ENCODE results near the gene KATNBL1.

- no peak for TF ChIP-seq CTCF (IDR thresholded peaks at IDR 0.05 in 2 of 3, conservative IDR thresholded peaks at IDR 0.05 in 1 of 3; ENCODE audit: insufficient read depth in 2 of 3, low read depth in 1 of 3, low read length in 3 of 3)
- TF ChIP-seq POLR2AphosphoS2 (IDR thresholded peaks at IDR 0.05; ENCODE audit: low read length): no peak
- TF ChIP-seq POLR2AphosphoS5 (IDR thresholded peaks at IDR 0.05; ENCODE audit: control insufficient read depth, insufficient read depth, low read depth, low read length): no peak
- TF ChIP-seq DLX4 (CRISPR knock-in tag; IDR thresholded peaks at IDR 0.05): no peak
- no peak for TF ChIP-seq SLC30A9 (CRISPR knock-in tag; IDR thresholded peaks at IDR 0.05)
- no peak for TF ChIP-seq FOXA3 (CRISPR knock-in tag; conservative IDR thresholded peaks at IDR 0.05 in 1 of 2, IDR thresholded peaks at IDR 0.05 in 1 of 2)
- no peak for TF ChIP-seq MBD2 (IDR thresholded peaks at IDR 0.05; ENCODE audit: borderline replicate concordance, low read depth)
Observed at GRCh38 chr15:34107315-34107714, 102.6 kb downstream of the KATNBL1 start.

Measured in K562 (cell line).